ENCODE data around the gene TBC1D7.

The TBC1D7 gene

DNA sequence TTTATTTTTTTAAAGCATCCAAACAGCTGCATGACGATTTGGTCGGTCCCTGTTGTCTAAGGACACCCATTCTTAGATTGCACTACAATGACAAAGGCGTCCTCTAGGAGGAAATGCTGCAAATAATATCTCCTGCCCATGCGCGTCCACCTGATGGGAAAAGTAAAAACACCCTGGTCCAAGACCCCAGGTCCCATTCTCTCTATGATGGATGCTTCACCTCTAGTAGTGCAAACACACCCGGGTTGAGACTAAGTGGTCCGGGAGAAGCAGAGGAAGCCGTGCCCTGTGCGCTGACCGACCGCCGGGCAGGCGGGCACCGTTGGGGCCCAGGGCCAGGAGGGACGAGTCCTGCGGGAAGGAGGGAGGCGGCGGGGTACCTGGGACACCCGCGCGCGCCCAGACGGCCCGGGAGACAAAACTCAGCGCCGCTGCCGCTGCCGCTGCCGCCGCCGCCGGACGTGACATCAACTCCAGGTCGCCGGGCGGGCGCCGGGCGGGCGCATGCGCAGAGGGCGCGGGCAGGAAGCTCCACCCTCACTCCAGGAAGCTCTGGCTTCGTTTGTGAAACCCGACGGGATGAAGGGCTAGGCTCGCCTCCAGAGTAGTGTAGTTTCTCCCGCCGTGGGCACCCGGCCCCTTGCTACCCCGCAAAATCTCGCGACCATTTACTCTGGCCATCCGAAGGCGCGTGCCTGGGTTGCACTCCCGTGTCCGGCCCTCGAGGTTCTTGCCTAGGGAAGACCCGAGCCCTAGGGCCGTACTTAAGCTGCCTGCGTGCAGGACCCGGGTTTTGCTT is at the start of gene TBC1D7:
Gene TBC1D7, minus strand, starts transcription at position 462 of the 799 bp plus-strand sequence. CDS start 1,639 bp downstream, outside the sequence.
- peak; percentile 86 for DNase-seq

DNA sequence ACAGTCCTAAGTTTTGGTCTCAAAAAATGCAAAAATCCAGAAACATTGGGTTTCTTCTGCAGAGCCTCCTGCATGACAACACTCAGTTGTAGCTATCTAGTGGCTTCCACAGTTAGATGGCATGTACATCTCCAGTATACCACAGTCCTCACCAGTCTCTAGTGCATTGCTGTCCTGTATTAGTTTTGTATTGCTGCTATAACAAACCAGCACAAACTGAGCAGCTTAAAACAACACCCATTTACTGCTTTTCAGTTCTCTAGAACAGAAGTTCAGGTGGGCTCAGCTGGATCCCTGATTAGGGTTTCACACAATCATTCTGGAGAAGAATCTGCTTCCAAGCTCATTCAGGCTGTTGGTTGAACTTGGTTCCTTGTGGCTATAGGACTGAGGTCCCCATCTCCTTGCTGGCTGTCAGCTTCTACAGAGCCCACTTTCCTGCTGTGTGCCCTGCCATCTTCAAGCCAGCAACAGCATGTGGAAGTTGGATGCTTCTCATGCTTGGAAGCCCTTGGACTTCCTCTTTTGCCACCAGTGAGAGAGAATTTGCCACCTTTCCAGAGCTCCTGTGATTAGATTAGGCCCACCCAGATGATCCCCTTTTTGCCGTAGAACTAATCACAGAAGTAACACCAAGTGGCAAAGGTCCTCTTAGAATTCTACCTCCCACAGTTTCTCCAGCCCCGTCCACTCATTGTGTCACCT is 48.9 kb upstream of the TBC1D7 start:
- no peak for DNase-seq

- DNase-seq: no peak
Observed at GRCh38 chr6:13375360-13375878, 47.1 kb upstream of the TBC1D7 start.

DNA sequence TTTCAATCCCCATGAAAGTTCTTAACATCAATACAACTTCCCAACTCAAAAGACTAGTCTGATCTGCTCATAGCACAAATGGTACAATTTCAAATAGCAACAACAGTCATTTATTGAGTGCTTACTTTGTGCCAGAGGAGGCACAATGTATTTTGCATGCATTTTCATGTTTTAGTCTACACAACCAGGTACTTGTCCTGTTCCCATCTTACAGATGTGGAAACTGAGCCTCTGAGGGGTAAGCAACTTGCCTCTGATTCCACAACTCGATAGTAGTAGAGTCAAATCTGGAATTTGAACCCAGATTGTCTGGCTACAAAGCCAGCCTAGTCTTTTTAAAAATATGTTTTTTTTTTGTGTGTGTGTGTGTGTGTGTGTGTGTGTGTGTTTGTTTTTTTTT is 45.6 kb upstream of the TBC1D7 start:
- no peak for DNase-seq

DNA sequence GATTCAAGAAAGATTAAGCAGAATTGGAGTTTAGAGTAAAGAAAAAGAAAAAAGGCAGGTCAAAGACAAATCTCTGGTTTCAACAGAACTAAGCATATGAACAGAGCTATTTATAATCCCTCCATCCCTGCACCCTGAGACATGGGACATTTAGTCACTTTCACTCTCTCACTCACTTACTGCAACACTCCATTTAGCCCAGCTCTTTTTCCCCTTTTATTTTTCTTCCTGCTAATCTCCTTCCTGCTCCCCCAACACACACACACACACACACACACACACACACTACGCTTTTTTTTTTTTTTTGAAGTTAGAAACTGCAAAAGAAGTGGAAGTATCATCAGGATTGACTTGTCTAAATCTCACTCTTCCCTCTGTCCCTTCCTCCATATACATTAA is 45.1 kb upstream of the TBC1D7 start:
- no peak for DNase-seq

DNA sequence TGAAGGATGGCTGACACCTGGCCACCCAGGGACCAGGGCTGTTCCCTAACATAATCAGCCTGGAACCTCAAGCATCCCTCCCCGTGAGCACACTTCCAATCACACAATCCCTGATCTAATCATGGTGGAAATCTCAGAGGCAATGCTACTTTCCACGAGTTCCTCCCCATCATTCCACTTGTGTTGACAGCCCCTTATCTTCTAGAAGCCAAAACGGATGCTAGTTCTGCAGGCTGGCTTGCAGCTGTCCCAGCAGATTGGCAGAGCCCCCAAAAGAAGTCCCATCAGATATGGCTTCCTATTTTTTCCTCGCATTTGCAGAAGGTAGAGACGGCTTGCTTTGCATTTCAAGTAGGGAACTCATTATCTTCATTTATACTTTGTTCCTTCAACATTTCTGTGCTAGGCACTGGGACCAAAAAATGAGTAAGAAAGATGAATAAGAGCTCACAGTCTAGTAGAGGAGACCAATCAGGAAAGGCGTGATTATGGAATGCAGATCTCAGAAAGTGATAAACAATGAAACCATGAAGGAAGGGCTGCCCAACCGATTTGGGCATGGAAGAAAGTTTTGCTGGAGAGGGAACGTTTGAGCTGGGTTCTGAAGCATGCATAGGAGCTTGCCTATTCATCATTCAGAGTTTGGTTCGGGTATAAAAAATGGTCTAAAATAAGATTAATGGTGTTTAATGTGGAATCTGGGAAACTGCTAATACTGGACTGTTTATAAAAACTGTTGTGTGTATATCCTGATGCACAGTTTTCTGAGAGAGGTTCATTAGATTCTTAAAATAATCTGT is 44.6 kb upstream of the TBC1D7 start:
- DNase-seq: no peak

- no peak for DNase-seq
Observed at GRCh38 chr6:13372076-13372475, 43.7 kb upstream of the TBC1D7 start.

- no peak for DNase-seq
Observed at GRCh38 chr6:13371421-13372072, 43.2 kb upstream of the TBC1D7 start.

DNA sequence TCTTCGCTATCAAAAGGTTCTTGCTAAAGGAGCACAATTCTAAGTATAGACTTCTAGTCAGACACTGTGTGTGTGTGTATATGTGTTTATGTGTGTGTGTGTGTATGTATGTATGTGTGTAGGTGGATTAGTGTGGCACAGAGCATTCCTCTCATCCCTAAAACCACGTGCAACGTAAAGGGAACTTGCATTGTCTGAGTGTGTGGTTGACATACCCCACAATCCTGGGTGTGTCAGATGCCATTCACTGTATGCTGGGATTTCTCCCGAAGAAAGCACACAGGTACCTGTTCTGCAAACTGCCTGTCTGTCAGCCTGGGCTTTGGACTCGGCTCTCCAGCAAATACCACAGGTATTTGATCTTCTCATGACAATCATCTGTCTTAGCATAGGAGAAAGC is 42.3 kb upstream of the TBC1D7 start:
- no peak for DNase-seq

GRCh38 chr6:13369591-13369990 is 41.3 kb upstream of the TBC1D7 start:
- DNase-seq: no peak

- DNase-seq: no peak
Observed at GRCh38 chr6:13368731-13369115, 40.4 kb upstream of the TBC1D7 start.

GRCh38 chr6:13368079-13368730 is 39.9 kb upstream of the TBC1D7 start:
- DNase-seq: no peak

DNA sequence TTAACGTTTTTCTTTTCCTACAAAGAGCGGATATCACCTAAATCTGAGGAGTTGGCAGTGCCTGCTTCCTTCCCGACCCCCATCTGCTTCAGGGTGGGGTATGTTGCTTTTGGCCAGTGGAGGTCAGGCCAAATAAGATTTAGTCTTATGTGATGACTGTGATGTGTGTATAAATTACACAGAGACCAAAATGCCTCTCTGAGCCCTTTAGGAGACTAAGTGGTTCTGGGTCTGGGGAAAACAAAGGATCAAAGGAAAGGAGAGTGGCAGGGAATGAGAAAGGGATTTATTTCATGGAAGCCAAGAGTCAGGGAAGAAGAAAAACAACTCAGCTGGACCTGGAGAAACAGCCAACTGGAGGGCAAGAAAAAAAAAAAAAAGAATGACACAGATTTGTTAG is 39.1 kb upstream of the TBC1D7 start:
- no peak for DNase-seq

DNA sequence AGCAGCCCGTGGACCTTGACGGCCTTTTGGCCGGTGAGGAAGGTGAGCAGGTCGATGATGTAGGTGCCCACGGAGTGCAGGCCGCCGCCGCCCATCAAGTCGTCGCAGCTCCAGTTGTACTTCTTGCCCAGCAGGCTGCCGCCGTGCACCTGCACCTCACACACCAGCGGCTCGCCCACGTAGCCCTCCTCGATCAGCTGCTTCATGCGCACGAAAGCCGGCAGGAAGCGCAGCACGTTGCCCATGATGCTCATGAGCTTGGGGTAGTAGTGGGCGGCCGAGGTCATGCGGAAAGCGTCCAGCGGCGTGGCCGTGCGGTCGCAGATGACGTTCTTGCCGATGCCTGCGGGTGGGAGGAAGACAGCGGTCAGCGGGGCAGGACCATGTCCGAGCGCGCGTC is 37.0 kb upstream of the TBC1D7 start:
- no peak for DNase-seq

- DNase-seq: no peak
Observed at GRCh38 chr6:13364842-13365241, 36.5 kb upstream of the TBC1D7 start.

DNA sequence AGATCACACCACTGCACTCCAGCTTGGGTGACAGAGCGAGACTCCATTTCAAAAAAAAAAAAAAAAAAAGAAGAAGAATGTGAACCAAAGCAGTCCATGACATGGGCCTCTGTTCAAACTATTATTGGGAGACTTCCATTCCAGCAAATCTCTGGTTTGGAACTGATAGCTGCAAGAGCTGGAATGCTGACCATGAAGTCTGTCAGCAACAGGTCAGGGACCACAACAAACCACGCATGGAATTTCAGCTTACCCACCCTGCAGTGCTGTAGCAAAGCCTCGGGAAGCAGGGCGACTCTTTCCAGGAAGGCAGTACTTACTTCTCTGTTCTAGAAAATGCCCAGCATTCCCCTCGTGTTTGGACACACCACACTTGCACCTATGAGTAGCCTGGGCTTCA is 34.1 kb upstream of the TBC1D7 start:
- DNase-seq: no peak

GRCh38 chr6:13360671-13361540 is 32.6 kb upstream of the TBC1D7 start:
- DNase-seq: no peak

DNA sequence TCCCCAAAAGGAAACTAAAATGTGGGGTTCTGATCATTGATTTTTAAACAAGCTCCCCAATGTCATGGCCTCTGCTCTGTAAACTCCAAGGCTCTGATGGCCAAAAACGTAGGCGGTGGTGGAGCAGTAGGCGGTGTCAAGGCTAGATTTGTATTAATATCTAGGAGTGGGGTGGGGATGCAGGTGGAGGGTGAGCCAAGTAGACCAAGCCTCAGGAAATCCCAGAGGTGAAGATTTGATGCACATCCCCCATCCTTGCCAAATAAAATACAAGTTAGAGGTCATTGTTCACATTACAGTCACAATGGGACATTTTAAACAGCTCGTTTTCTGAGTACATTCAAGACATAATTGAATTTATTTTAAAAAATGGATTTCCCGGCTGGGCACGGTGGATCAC is 30.9 kb upstream of the TBC1D7 start:
- no peak for DNase-seq

GRCh38 chr6:13358511-13358910 is 30.2 kb upstream of the TBC1D7 start:
- DNase-seq: no peak

DNA sequence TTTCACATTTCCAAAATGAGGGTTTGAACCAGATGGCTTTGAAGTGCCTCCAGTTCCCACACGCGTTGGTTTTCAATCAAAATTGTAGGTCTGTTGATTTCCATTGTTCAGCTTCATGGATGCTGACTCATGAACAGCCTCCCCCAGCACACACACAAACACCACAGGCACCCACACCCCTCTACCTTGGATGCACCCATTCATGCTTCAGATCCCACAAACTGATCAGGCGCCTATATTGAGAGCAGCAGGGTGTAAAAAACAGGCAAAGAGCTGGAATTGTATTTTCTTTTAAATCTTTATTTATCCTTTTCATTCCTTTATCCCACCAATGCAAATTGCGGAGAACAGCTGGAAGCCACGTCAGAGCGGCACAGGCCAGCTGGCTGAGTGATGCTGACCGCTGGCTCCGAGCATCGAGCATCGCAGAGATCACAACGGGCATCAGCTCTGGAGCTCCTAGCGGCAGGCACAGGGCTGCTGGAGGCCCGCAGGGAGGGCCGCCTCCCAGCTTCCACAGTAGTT is 29.3 kb upstream of the TBC1D7 start:
- no peak for DNase-seq
